Loucy (cell line): ENCODE results near the gene PIGP.

ENCODE experiments used
- CTCF ChIP-seq: fragments of 200-600 bp; sonication (generic); conservative IDR thresholded peaks from 2 replicates; pipeline ENCODE4 v1.5.1; 2014; ENCODE audit warnings: mild to moderate bottlenecking, antibody characterized with exemption, low read length
- EZH2phosphoT487 ChIP-seq: fragments of 200-600 bp; IDR thresholded peaks from 2 replicates; pipeline ENCODE4 v1.6.1; 2018; ENCODE audit warnings: antibody characterized with exemption, mild to moderate bottlenecking, moderate library complexity, borderline replicate concordance

DNA sequence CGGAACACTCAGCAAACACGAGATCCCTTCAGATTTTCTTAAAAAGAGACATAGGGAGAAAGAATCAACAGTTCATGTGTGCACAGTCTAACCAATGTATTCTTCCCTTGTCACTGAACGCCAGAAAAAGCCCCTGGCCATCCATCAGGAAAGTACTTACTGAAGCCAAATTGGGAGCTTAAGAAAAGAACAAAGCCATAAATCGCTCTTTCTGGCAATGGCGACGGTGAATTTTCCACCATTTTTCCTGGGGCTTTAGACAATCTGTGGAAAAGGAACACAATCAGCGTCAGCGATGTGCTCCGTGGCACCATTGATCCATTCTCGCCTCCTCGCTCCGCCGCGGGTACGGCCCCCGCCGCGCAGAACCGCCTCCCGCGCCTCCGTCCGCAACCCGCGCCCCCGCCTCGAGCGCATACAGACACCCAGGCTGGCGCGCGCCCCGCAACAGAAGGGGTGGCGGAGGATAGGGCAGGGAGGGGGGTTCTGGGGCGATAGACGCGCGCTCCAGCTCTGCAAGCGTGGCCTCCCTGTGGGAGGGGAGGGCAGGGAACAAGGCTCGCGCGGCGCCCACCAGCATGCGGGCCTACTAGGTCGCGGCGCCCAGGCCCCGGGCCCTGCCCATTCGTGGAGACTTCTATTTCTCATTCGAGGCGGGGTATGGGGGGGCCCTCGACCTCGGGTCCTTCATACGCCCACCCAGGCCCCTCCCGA is 440 bp downstream of the PIGP start:
- no peak for TF ChIP-seq CTCF
- no peak for TF ChIP-seq EZH2phosphoT487
